Measurements from ENCODE around the gene BRD3.
"Not testable (repeated sequence)": the region's sequence is repeated elsewhere in the genome, so short reads cannot be mapped to it uniquely, and the experiment has no call there.

Gene BRD3

GRCh38 chr9:134067904-134068743, at the start of gene BRD3:
BRD3 (minus strand) TSS chr9:134068026; CDS start chr9:134053477, 14,549 bp downstream.
- peak; percentile 75 for DNase-seq (ENCODE audit: low read depth)

- no peak for DNase-seq (ENCODE audit: low read depth)
Observed at GRCh38 chr9:134112561-134112960, 44.7 kb upstream of the BRD3 start.

GRCh38 chr9:134111064-134111463, 43.2 kb upstream of the BRD3 start:
- DNase-seq (ENCODE audit: low read depth) = no peak

GRCh38 chr9:134103391-134103998, 35.7 kb upstream of the BRD3 start:
- DNase-seq (ENCODE audit: low read depth) = no peak

- DNase-seq (ENCODE audit: low read depth) = no peak
Observed at GRCh38 chr9:134101623-134102149, 33.9 kb upstream of the BRD3 start.

GRCh38 chr9:134101133-134101532, 33.3 kb upstream of the BRD3 start:
- DNase-seq (ENCODE audit: low read depth) = not testable (repeated sequence)

- no peak for DNase-seq (ENCODE audit: low read depth)
Observed at GRCh38 chr9:134100040-134100439, 32.2 kb upstream of the BRD3 start.

- DNase-seq (ENCODE audit: low read depth) = peak; percentile 13
Observed at GRCh38 chr9:134099123-134099761, 31.4 kb upstream of the BRD3 start.

- DNase-seq (ENCODE audit: low read depth) = no peak
Observed at GRCh38 chr9:134089972-134090371, 22.1 kb upstream of the BRD3 start.

- DNase-seq (ENCODE audit: low read depth) = no peak
Observed at GRCh38 chr9:134088063-134088725, 20.4 kb upstream of the BRD3 start.

- DNase-seq (ENCODE audit: low read depth) = no peak
Observed at GRCh38 chr9:134085674-134086073, 17.8 kb upstream of the BRD3 start.

- no peak for DNase-seq (ENCODE audit: low read depth)
Observed at GRCh38 chr9:134083451-134083850, 15.6 kb upstream of the BRD3 start.

- no peak for DNase-seq (ENCODE audit: low read depth)
Observed at GRCh38 chr9:134076644-134077043, 8.8 kb upstream of the BRD3 start.

- DNase-seq (ENCODE audit: low read depth) = not testable (repeated sequence)
Observed at GRCh38 chr9:134075689-134076088, 7.9 kb upstream of the BRD3 start.

- no peak for DNase-seq (ENCODE audit: low read depth)
Observed at GRCh38 chr9:134073500-134073899, 5.7 kb upstream of the BRD3 start.

GRCh38 chr9:134072683-134073082, 4.9 kb upstream of the BRD3 start:
- DNase-seq (ENCODE audit: low read depth) = not testable (repeated sequence)

GRCh38 chr9:134071149-134071548, 3.3 kb upstream of the BRD3 start:
- no peak for DNase-seq (ENCODE audit: low read depth)

GRCh38 chr9:134069480-134070399, 1.9 kb upstream of the BRD3 start:
- no peak for DNase-seq (ENCODE audit: low read depth)

- DNase-seq (ENCODE audit: low read depth) = no peak
Observed at GRCh38 chr9:134068744-134069479, 1.1 kb upstream of the BRD3 start.

Measured in T-helper 22 cell (primary cell).